ENCODE data around the gene EXD3.

EXD3 gene

DNA sequence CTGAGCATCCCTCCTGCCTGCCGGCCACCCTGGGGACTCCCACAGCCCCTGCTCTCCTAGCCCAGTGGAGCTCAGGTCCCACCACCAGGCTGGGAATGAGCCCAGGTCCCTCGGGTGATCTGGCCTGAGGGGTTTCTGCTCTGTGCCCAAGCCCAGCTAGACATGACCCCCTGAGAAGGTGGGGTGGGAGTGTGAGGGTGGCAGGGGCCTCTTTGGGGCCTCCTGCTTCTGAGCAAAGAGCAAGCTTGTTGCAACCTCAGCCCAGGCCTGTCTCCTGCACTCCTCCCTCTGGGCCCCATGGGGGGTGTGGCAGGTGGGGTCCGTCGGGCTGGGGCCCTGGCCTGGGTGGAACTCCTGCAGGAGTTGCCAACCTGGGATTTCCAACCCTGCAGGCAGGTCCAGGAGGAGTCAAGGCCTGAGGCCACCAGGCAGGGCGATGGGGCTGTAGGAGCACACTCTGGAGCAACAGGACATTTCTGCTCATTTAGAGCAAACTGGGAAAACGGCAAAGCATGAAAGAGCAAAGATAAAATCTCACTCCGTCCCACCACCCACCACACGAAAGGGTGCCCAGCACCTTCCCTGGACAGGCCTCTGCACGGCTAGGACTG lies 109.5 kb downstream of the EXD3 start:
- FAIRE-seq = no peak

DNA sequence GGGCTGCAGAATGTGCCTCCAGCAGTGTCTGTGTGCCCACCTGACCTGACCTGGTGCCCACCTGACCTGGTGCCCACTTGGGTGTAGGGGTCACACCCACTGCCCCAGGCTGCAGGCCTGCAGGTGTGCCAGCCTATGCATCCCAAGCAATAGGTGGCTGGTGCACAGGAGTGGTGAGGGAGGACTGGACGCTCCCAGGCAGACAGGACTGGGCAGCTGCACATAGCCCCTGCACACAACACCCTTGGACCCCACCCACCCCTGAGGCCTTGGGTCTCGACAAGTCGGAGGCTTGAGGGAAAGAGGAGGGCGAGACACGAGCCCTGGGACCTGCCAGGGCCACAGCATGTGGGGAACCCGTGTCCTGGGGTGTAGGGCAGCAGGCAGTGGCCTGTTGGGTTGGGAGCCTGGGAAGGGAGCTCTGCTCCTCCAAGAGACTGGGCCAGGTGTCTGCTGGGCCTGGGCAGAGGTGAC lies 110.1 kb downstream of the EXD3 start:
- FAIRE-seq = no peak

DNA sequence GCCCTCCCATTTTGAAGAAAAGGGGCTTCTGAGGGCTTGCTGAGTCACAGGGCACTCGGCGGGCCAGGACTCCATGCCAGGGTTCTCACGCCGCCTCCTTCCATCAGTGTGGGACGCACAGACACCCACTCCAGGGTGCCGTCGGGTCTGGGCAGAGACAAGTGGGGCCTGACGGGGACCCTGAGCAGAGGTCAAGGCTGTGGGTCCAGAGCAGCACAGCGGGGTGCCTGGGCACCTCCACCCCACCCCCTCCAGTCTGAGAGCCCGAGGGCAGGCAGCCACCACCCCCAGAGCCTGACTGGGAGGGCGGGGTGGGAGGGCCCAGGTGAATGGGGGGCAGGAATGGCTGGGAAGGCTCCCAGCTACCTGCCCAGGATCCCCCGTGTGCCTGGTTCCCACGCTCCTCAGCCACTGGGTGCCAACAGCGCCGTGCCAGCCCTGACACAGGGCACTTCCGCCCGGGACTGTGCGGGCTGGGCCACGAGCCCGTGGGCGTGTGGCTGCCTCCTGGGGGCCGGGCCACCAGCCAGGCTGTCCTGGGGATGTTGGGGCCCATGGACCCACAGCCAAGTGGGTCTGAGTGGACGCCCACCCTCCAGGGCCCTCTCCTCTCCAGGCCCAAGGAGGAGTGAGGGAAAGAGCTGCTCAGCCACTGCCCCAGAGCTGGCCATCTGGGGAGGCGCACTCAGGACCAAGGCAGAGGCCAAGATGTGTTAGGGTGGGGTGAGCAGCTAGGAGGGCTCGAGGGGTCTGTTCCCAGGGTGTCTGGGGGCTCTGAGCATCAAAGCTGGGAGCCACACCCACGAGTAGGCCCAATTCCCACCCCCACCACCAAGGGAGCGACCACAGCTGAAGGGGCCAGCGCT lies 110.7 kb downstream of the EXD3 start:
- no peak for FAIRE-seq

DNA sequence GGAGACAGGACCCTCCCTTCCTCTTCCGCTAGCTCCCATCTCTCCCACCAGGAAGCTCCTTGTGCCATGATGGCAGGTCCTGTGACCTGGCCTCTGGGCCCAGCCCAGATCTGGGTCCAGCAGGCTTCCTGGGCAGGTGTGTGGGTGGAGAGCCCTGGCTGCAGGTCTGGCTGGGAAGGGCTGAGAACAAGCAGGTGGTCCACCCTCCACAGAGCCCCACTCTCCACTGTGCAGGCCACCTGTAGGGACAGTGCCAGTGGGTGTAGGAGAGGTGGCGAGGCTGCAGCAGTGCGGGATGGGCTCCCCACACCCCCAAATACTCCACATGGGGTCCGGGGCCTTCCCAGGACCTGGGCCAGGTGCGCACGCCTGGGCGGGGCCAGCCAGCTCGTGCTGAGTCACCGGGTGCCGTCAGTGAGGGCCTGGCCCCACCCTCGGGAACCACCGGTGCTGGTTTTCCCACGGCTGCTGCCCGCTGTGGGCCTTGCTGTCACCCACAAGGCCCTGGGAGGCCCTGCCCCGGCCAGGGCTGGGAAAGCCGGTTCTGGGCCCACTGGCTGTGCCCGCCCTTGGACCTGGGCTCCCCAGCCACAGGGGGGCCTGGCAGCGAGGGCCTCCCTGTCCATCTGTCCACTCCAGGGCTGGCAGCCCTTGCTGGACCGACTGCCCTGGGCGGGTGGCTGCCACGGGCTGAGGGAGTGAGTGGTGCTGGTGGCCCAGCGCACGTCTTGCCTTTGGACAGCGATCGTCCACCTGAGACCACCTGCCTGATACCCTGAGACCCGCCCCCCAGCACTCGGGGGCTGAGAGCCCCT lies 111.6 kb downstream of the EXD3 start:
- no peak for FAIRE-seq

DNA sequence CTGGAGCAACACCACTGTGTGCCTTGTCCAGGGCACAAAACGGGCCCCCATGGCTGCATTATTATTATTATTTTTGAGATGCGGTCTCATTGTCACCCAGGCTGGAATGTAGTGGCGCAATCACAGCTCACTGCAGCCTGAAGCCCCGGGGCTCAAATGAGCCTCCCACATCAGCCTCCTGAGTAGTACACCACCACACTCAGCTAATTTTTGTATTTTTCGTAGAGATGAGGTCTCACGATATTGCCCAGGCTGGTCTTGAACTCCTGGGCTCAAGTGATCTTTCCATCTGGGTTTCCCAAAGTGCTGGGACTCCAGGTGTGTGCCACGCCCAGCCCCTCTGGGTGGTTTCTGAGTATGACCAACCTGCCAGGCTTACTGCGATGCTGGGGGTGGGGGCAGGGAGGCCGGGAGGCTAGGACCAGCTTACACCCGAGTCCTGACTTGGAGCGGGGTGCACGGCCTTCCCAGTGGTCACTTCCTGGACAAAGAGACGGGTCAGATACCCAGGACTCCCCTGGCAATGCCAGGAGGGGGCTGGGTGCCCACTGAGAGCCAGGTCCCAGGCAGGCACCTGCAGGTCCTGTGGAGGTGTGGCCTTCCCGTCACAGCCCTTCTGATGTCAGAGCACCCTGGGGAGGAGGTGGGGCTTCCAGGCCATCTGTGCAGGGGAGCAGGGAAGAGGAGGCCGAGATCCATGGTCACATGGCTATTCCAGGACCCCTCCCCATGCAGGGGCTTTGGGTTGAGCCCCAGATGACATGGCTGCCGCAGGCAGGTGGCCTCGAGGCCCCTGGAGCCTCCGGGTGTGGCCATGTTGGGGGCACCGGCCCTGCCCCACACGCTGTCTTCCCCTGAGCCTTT lies 112.5 kb downstream of the EXD3 start:
- no peak for FAIRE-seq

DNA sequence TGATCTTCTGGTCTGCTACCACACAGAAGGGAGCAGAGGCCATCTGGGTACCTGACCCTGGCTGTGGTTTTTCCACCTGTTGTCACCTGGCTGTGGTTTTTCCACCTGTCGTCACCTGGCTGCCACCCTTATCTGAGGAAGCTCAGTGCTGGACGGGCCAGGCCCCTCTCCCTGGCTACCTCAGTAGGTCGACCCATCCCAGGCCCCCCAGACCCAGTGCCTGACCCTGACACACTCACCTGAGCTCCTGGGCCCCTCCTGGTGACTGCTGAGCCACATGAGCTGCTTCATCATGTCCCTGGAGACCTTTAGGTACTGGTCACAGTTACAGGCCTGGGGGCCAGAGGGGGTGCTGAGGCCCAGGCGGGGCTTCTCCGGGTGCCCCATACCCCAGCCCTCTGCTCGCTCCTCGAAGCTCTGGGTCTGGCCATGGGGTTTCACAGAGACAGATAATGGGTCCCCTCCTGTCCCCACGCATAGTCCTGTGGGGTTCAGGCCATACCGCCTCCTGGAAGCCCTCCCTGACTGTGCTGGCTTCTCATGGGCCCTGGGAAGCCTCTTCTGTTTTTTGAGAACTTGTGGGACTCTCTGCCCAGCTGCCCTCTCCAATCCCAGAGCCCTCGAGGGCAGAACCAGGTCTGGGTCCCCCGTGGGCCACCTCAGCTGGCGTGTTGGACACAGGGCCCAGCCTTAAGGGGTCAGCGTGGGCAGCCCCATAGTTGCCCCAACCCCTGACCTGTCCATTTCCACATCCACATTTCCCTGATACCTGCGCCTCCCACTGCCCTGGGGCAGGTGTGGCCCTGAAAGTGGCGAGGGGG lies 113.4 kb downstream of the EXD3 start:
- FAIRE-seq = no peak

DNA sequence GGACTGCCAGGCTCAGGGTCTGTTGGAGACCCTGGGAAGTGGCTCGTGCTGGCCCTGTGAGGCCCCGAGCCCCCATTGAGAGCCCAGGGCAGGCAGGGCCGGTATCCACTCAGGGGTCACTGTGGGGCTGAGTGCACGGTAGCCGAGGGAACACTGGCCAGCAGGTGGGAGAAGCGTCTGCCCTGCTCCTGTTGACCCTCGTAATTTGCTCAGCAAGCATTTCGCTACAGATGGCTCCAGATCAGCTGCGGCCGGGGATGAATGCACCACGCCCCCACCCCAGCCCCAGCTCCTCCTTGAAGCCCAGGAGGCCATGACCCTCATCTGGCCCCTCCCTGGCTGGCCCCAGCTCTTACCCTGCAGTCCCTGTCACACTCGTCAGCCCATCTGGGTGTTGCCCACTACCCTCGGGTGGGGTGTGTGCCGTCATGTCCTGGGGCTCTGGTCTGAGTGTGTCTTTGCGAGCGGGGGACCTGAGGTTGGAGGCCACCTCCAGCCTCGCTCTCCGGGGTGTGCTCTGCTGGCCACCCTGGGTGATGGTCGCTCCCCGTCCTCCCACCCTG lies 114.8 kb downstream of the EXD3 start:
- FAIRE-seq = no peak

DNA sequence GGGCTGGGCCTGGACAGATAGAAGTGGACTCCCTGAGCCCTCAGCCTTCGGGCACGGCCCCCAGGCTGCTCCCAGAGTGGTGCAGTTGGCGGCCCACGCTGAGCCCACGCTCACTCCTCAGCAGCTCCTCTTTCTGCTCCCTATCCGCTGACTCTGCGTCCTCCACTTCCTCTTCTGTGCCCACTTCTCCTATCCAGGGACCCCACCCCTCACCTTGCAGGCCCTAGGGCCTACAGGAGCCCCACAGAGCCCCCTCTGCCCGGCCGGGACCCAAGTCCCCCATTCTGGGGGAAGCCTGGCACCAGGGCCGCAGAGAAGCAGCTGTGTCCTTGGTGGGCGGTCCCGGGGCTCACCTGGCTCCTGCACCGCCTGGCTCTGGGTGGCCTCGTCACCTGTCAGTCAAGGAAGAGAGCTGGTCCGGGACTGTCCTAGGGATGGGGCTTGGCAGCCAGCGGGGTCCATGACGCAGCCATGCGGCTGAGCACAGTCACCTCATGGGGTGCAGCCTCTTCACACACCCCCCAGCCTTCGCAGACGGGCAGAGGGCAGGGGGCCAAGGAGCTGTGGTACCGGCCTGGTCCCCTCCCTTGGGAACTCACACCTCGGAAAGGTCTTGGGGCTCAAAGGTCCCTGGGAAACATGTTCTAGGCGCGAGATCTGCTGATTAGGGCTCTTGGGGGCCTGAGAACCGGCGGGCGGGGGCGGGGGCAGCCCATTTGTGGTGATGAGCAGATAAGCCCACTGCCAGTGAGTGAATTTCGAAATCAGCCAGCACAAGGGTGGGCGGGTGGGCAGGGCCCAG lies 115.5 kb downstream of the EXD3 start:
- FAIRE-seq = no peak

DNA sequence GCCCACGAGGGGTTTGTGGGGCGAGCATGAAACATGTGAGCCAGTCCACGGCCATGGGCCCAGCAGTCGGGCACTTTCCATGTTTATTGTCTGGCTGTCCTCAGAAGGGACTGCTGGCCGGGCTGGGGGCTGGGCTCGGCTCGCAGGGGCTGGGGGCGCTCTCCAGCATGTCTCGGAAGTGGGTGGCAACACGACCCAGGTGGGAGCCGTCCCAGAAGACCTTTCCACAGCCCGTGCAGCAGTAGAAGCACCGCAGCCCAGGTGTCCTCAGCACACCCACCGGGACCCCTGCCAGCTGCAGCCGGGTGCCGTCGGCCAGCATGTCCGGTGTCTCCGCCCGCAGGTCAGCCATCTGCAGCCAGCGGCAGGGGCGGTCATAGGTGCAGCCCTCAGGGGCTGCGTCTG lies 116.1 kb downstream of the EXD3 start:
- FAIRE-seq = no peak

DNA sequence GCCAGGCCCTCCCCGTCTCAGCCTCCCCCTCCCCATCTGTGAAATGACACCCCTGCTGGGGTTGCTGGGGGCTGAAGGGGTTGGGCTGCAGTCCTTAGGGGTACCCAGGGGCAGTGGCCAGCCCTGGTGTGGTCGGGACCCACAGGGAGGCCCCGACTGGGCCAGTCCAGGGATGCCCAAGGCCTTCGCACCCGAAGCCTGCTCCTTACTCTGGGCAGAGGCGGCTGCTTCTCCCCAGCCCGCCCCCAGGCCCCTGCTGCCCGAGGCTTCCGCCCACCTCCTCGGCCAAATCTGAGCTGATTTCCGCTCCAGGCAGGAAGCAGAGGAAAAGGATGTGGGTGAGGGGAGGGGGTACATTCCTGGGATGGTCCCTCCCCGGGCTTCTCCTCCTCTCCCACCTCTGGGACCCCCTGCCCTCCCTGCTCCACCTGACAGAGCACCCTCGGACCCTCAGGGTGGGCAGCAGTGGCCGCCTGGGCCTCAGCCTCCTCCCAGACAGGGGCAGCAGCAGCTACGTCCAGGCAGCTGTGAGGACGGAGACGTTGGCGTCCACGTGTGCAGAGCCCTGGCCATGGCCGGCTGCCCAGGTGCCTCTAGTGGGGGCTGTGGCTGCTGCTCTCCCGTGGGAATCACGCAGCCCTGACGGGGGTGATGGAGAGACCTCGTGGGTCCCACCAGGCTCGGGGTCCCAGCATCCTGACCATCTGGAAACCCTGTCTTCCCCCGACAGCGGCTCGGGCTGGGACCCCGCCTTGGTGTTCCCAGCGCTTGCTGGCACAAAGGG lies 116.7 kb downstream of the EXD3 start:
- FAIRE-seq = no peak

DNA sequence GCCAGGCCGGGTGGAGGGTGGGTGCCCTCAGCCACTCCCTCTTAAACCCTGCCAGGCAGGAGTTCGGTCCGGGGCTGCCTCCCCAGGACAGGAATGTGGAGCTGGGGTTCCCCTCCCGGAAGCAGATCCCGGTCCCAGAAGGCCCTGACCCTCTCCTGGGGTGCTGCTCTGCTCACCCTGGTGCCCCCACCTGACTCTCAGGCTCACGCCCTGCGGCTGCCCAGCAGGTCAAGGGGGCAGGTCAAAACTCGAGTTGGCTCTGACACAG lies 117.2 kb downstream of the EXD3 start:
- no peak for FAIRE-seq

DNA sequence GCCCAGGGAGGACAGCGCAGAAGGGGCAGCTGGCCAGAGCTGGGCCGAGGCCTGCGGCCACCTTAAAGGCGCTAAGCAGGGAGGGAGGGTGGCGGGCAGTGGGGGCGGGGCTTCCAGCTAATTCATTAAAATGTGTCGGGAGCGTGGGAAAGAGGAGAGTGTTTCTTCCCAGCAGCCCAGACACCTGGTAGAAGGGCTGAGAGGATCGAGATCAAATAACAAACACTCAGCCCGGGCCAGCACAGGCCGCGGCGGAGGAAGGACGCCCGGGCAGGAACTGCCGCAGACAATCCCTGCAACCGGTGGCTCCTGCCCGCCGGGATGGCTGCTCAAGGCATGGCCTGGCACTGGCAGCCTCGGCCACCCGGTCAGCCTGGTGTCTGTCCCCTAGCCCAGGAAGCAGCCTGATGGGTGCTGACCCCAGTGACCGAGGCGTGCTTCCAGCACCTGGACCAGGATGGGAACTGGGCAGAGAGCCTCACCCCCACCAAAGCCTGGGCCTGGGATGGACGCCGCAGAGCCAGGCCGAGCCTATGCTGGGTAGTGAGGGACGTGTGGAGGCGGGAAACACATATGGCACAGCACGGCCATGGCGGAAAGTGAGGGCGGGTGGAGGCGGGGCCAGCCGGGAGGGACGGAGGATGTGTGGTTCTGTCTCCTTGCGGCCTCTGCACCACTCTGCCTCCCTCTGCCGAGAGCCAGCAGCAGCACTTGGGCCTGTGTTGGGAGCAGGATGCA lies 117.7 kb downstream of the EXD3 start:
- FAIRE-seq = no peak

DNA sequence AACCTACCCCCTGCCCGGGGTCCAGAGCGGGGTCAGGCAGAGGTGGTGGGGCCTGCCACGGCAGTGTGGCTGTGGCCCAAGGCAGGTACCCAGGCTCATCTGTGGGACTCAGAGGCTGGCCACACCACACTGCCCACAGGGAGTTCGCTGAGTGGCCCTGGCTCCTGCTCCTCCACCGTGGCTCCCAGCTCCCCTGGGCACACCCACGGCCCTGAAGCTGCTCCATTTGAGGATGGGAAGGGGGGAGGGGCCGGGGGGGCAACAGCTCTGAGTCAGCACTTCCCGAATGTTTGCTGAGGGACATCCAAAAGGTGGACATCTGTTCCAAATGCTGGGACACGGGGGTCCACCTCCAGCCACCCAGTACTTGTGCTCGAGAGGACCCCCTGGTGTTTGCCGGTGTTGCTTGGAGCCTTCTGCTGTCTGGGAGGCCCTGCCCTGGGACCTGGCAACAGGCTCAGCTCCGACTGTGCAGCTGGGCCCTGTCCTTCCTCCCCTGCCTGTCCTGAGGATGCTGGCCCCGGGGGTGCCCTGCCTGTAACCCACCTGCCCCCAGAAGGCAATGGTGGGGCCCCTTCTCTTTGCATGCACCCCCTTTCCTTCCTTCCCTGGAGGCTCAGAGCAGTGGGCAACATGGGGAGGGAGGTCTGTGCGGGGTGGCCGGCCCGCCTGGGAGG lies 118.4 kb downstream of the EXD3 start:
- no peak for FAIRE-seq

DNA sequence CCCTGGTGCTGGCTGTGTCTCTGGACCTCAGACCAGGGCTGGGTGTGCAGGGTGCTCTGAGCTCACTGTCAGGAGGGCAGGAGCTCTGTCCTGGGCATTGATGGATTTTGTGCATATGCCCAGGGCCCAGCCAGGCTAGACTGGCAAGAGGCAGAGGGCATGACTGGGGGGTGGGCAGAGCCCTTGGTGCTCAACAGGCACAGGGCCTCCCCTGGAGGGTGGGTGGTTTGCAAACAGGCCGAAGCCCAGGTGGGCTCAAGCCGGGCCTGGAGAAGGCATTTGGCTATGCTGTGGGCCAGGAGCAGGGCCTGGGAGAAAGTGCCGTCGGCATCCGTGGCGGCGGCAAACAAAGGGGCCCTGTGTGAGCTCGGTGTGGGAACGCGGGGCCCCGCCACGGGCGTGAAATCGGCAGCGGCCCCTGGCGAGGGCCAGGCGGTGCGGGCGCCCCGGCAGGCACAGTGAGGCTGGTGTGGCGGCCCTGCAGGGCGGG lies 119.0 kb downstream of the EXD3 start:
- no peak for FAIRE-seq

DNA sequence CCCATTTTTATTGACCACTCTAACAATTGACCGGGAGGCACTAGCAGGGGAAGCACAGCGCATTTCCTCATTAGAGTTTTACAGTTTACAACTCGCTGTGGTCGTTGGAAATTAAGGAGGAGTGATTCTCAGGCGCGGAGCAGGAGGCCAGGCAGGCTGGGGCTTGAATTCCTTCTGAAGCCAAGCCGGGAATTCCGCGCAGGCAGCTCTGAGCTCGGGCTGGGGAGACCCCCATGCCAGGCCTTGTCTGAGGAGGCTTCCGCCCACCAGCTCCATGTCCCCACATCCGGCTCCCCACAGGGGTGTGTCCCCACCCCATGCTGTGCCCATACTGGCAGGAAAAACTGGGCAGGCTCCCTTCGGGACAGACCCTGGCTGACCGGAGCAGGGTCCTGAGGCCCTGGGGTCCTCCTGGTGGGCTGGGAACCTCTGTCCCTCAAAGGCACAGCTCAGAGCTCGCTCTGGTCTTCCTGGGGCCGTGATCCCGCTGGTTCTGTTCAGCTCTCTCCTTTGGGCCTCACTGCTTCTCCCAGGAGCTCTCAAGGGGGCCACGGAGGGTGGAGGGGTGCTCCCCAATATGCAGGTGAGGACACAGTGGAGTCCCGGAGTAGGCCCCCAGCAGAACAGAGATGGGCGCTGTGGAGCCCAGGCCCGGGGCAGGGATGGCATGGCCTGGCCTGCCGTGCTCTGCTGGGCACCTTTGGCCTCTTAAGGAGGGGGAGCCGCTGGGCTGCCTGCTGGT lies 119.6 kb downstream of the EXD3 start:
- no peak for FAIRE-seq

DNA sequence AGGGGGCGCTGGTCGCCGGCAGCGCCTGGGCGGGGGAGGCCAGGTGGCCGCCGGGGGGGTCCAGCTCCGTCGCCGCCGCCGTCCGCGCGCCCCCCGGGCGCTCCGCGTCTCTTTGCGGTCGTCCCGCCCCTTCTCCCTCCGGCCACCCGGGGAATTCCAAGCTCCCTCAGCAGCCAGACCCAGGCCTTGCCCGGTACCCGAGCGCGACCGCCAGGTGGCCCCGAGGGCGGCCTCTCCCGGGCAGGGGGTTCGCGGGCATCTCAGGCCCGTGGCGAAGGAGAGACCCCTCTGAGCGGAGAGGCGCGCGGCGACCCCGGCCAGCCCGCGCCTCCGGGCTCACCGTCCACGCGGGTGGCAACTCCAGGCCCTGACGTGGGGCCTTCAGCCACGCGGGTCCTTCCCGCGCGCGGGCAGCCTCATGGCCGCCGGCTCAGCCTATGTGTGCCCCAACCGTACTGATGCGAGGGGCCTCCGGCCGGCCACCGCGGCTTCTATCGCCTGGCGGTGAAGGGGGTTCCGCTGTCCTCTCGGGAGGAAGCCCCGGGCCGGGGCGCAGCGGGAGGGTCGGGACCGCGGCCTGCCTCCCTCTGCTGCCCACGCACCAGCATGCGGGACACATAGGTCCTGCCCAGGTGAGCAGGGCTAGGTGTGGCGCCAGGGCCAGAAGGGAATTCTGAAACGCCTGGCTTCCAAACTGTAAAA lies 120.4 kb downstream of the EXD3 start:
- no peak for FAIRE-seq

DNA sequence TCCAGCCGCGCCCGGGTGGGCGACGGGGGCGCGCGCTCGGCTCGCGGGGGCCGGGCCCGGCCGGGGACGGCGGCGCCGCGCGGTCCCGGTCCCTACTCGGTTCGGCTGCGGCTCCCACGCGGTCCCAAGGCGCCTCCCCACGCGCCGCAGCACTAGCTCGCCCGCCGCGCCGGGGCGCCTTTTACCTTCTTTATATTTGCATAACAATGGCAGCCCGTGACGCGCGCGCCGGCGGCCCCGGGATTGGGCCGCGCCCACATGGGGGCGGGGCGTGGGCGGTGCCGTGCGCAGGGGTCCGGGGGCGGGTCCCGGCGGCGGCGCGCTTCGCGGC lies 120.9 kb downstream of the EXD3 start, which contains the start of gene NRARP:
NRARP (minus strand) TSS at position 154 of the 331 bp plus-strand sequence. CDS start 343 bp downstream, outside the sequence.
- FAIRE-seq = no peak
